Gastroesophageal sphincter (tissue), 4 donors: ENCODE measurements around the gene MITF. TPM values are rescaled to one million over a fixed set of nuclear protein-coding genes. Genes with fewer than 3 reads are reported as not detected.

Source experiments
- ATAC-seq: fragments of 150-250 bp; one replicate; pipeline ENCODE4 v1.9.1; 2016; ENCODE audit warnings: mild to moderate bottlenecking, moderate library complexity
- H3K27ac ChIP-seq, 4 donors: fragments of 200-600 bp; sonication (generic) in 3 of 4; 1 replicate in 3 of 4; 2 replicates in 1 of 4; pipeline ENCODE4 v1.5.1; 2016 to 2019
- H3K27me3 ChIP-seq: fragments of 200-600 bp; sonication (generic); one replicate; pipeline ENCODE4 v1.5.1; 2019
- H3K36me3 ChIP-seq, 2 donors: fragments of 200-600 bp; sonication (generic); one replicate each; pipeline ENCODE4 v1.5.1; 2019; ENCODE audit warnings: control low read depth in 1 of 2
- H3K4me1 ChIP-seq, 3 donors: fragments of 200-600 bp; sonication (generic); 1 replicate in 2 of 3; 2 replicates in 1 of 3; pipeline ENCODE4 v1.5.1; 2016 to 2019; ENCODE audit warnings: control low read depth in 2 of 3
- H3K4me3 ChIP-seq, 2 donors: fragments of 200-600 bp; sonication (generic); one replicate each; pipeline ENCODE4 v1.5.1; 2019; ENCODE audit warnings: mild to moderate bottlenecking in 1 of 2, moderate library complexity in 1 of 2
- H3K9me3 ChIP-seq, 3 donors: fragments of 200-600 bp; sonication (generic); one replicate each; pipeline ENCODE4 v1.5.1; 2017 to 2019; ENCODE audit warnings: control low read depth in 2 of 3
- EP300 ChIP-seq: sonication (generic); formaldehyde crosslinking; IDR thresholded peaks from one replicate; pipeline ENCODE4 v1.6.1; 2017; ENCODE audit warnings: antibody characterized with exemption, mild to moderate bottlenecking
- POLR2A ChIP-seq, 2 donors: fragments of 450-650 bp; IDR thresholded peaks; one replicate each; pipeline ENCODE4 v1.6.1; 2017; ENCODE audit warnings: antibody characterized with exemption in 2 of 2, mild to moderate bottlenecking in 2 of 2, moderate library complexity in 1 of 2
- POLR2AphosphoS5 ChIP-seq: sonication (generic); formaldehyde crosslinking; IDR thresholded peaks from one replicate; pipeline ENCODE4 v1.6.1; 2017; ENCODE audit warnings: antibody characterized with exemption
- WGBS, 2 donors: methylation state at CpG; one replicate each; pipeline ENCODE4 v1.1.5; 2018; ENCODE audit warnings: low coverage in 1 of 2; 5-methylcytosine and 5-hydroxymethylcytosine counted together
- total RNA-seq, 4 donors: library from RNA; depleted of rRNA; stranded (reverse); fragments of >200 nt; gene quantifications; one replicate each; pipeline ENCODE4 v1.1.0, GENCODE V29; 2016
- TF ChIP-seq, protein P1 (sequence below), 4 experiments: fragments of 200-600 bp in 2 of 4; fragments of 450-650 bp in 2 of 4; sonication (generic) in 1 of 4; IDR thresholded peaks; one replicate each; pipeline ENCODE4 v1.5.1; 2017 to 2019; ENCODE audit warnings: antibody characterized with exemption in 4 of 4, mild to moderate bottlenecking in 2 of 4, moderate library complexity in 2 of 4

The MITF gene
- total RNA-seq, 4 donors from 2014 or later, result 44.8 to 86.8 (median 77.9) TPM

GRCh38 chr3:69695933-69696332 lies 43.3 kb upstream of the MITF start:
- H3K27ac ChIP-seq, result no peak overlapping the region
- no peaks in the 10 kb centered on the region for H3K27me3 ChIP-seq
- WGBS, 2 donors, result 75 to 83% methylated on average over 2 to 4 of the region's 4 CpGs
- no peak for TF ChIP-seq POLR2A (IDR thresholded peaks at IDR 0.05)
- TF ChIP-seq POLR2AphosphoS5, result no peak
- no peak for TF ChIP-seq EP300
- H3K4me1 ChIP-seq, result peaks cover 0 to 5% (median 0%) of the 10 kb centered on the region in 3 donors
- H3K4me3 ChIP-seq, result no peak overlapping the region
- ATAC-seq, result no peak
- H3K9me3 ChIP-seq, result peaks cover 0 to 4% (median 0%) of the 10 kb centered on the region in 3 donors
- H3K36me3 ChIP-seq, result no peaks in the 10 kb centered on the region

- Histone ChIP-seq H3K27me3 (no peaks in the 10 kb centered on the region), H3K4me1 (peaks cover 0 to under 1% (median 0%) of the 10 kb centered on the region in 3 donors), H3K9me3 (peaks cover 0 to 9% (median 0%) of the 10 kb centered on the region in 3 donors), H3K27ac (no peak overlapping the region), H3K36me3 (no peaks in the 10 kb centered on the region), H3K4me3 (no peak overlapping the region)
- no peak for ATAC-seq
- TF ChIP-seq POLR2AphosphoS5 (no peak), POLR2A (IDR thresholded peaks at IDR 0.05) (no peak), EP300 (no peak)
- TF ChIP-seq, protein P1, sequence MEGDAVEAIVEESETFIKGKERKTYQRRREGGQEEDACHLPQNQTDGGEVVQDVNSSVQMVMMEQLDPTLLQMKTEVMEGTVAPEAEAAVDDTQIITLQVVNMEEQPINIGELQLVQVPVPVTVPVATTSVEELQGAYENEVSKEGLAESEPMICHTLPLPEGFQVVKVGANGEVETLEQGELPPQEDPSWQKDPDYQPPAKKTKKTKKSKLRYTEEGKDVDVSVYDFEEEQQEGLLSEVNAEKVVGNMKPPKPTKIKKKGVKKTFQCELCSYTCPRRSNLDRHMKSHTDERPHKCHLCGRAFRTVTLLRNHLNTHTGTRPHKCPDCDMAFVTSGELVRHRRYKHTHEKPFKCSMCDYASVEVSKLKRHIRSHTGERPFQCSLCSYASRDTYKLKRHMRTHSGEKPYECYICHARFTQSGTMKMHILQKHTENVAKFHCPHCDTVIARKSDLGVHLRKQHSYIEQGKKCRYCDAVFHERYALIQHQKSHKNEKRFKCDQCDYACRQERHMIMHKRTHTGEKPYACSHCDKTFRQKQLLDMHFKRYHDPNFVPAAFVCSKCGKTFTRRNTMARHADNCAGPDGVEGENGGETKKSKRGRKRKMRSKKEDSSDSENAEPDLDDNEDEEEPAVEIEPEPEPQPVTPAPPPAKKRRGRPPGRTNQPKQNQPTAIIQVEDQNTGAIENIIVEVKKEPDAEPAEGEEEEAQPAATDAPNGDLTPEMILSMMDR (IDR thresholded peaks at IDR 0.05), result no peak
- 18 to 27% methylated on average over 1 of the region's 1 CpG for WGBS, 2 donors
Observed at GRCh38 chr3:69696367-69696766, 42.9 kb upstream of the MITF start.

GRCh38 chr3:69697381-69697780 lies 41.9 kb upstream of the MITF start:
- H3K36me3 ChIP-seq, result no peaks in the 10 kb centered on the region
- H3K9me3 ChIP-seq, result peaks cover 0 to 11% (median 0%) of the 10 kb centered on the region in 3 donors
- TF ChIP-seq, protein P1 (IDR thresholded peaks at IDR 0.05), result no peak
- TF ChIP-seq EP300 (no peak), POLR2A (IDR thresholded peaks at IDR 0.05) (no peak), POLR2AphosphoS5 (no peak)
- H3K27ac ChIP-seq, result no peak overlapping the region
- no peaks in the 10 kb centered on the region for H3K27me3 ChIP-seq
- H3K4me1 ChIP-seq, result no peaks in the 10 kb centered on the region
- 58 to 72% methylated on average over 4 to 5 of the region's 5 CpGs for WGBS, 2 donors
- ATAC-seq, result no peak
- H3K4me3 ChIP-seq, result no peak overlapping the region

- no peak for ATAC-seq
Observed at GRCh38 chr3:69698728-69699127, 40.5 kb upstream of the MITF start.

DNA sequence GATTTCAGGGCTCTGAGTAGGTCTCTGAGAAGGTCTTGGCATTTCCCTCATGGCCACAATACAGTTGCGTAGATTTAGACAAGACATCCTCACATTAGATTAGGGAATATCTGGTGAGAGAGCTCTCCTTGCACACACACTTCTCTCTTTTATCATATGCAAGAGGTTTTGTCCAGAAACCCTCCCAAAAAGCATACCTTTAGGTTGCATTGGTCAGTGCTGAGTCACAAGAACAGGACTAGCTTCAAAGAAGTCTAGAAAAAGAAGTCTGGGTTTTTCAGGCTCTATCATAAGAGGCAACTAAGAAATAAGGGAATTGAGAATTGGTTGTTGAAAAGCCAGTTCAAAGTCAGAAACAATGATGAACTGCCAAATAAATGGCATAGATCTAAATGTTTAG lies 40.1 kb upstream of the MITF start:
- no peaks in the 10 kb centered on the region for H3K4me1 ChIP-seq
- no peak for TF ChIP-seq POLR2A (IDR thresholded peaks at IDR 0.05)
- no peak for TF ChIP-seq EP300
- TF ChIP-seq, protein P1 (IDR thresholded peaks at IDR 0.05), result no peak
- no peak for TF ChIP-seq POLR2AphosphoS5
- H3K9me3 ChIP-seq, result peaks cover 0 to 11% (median 0%) of the 10 kb centered on the region in 3 donors
- no peaks in the 10 kb centered on the region for H3K36me3 ChIP-seq
- H3K27ac ChIP-seq, result no peak overlapping the region
- WGBS, 2 donors, result 100% methylated on average over 1 of the region's 1 CpG; no CpG with 5 or more reads in 1 of the 2 donors
- no peak overlapping the region for H3K4me3 ChIP-seq
- no peak for ATAC-seq
- H3K27me3 ChIP-seq, result no peaks in the 10 kb centered on the region

More at GRCh38 chr3:69698728-69699127, 40.5 kb upstream of the MITF start:
- Histone ChIP-seq H3K4me1 (no peaks in the 10 kb centered on the region), H3K27ac (no peak overlapping the region), H3K27me3 (no peaks in the 10 kb centered on the region), H3K36me3 (no peaks in the 10 kb centered on the region), H3K4me3 (no peak overlapping the region), H3K9me3 (peaks cover 0 to 11% (median 0%) of the 10 kb centered on the region in 3 donors)
- TF ChIP-seq, protein P1 (IDR thresholded peaks at IDR 0.05), result no peak
- TF ChIP-seq POLR2AphosphoS5, result no peak
- no peak for TF ChIP-seq POLR2A (IDR thresholded peaks at IDR 0.05)
- TF ChIP-seq EP300, result no peak
- WGBS, 2 donors, result 86% methylated on average over 2 of the region's 2 CpGs; no CpG with 5 or more reads in 1 of the 2 donors
